Hematopoietic multipotent progenitor cell treated with erythropoietin and hydrocortisone succinate and interleukin-3 and kit ligand, for 15 days (in vitro differentiated cells): Measurements from ENCODE around the gene JPT2.
A peak's percentile ranks its signal among the peaks of the same experiment; 100 is the strongest.
"Not testable (repeated sequence)": the region's sequence is repeated elsewhere in the genome, so short reads cannot be mapped to it uniquely, and the experiment has no call there.

Experiments used
- DNase-seq: peaks from one replicate; pipeline ENCODE4 v3.0.0-alpha.2; 2015; ENCODE audit warnings: low spot score

Gene JPT2

DNA sequence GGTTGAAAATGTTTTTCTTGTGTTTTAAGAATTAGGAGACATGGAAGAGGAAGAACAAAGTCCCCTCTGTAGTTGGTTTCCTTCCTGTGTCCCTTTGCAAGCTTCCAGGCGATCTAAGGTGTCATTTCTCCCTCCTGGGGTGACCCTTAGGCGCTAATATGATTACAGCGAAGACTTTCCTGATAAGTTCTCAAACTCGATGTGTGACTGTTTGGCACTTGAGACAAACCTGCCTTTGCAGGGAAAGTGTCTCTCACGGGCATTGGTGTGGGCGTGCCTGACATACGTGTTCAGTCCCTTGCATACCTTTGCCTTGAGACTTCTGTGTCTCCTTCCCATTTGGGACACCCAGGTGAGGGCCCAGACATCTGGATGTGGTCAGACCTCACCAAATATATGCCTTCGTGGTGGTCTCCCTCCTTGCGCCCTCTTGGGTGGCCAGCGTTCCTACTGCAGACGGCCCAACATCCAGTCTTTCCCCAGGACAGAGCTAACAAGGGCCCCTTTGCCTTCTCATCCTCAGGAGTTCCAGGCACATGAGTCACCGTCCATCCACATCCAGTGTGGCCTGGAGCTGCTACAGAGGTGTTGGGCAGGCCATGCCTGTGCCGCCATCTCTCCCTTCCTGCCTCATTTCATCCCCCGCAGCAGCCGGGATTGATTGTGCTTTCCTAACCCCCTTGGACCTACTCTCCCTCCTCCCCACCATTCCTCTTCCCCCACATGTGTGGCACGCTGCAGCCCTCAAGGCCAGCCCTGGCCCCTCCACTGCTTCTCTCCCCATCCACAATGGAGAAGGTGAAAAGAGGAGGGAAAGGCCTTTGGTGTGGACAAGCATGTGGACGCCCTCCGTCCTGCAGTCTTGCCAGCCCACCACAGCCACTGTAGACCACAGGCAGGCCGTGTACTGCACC lies 3.1 kb upstream of the JPT2 start:
- no peak for DNase-seq

DNA sequence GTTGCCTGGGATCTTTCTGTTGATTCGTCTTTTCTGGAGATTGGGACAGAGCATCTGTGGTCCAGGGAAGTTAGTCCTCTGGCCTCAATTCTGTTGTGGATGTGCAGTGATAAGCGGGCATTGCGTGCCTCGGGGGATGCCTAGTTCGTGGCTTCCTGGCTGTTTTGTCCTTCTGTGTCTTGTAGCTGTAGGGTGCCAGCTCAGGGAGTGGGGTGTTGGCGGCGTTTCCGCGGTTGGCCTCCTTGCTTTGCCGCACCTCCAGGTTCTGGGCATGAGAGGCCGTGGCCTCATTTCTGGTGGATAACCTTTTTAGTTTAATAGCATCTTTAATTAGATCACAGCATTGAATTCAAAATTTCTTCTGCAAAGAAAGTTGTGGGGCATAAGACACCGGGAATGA lies 1.4 kb upstream of the JPT2 start:
- DNase-seq = no peak

DNA sequence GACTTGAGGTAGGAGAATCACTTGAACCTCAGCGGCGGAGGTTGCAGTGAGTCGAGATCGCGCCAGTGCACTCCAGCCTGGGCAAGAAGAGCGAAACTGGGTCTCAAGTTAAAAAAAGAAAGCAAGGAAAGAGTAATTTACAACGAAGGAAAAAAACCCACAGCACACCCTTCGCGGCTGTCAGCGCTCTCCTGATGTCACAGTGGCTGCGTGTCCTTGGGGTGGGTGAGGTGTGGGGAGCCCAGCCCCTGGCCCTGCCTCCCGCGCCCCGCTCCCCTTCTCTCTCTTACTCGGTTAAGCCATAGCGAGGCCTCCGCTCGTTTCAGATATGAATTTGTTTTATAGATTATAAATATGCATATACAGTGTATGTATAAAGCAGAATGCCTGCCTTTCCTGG lies 740 bp upstream of the JPT2 start:
- no peak for DNase-seq

DNA sequence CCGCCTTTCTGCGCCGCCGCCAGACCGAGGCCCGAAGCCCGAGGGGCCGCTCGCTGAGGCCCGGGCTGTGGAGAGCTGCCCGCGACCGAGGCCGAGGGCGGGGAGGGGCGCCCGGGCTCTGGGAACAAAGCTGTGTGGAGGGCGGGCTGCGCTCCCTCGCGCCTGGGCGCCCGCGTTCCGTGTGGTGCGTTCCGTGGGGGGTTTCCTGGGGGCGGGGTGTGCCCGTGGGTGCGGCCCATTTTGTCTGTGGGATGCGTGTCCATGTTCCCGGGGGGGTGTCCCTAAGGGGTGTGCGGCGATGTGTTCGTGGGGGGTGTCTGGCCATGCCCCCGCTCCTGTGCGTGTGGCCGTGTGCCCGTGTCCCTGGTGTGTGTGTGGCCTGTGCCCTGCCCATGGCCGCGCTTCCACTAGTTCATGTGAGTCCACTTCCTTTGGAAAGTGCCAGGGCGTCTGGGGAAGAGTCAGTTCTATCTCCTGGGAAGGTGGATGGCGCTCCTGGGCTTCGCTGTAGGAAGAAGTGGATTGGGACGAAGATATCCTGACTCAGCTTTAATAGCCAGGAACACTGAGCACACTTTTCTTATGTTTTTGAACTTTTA lies 520 bp downstream of the JPT2 start:
- DNase-seq = peak; percentile 12

DNA sequence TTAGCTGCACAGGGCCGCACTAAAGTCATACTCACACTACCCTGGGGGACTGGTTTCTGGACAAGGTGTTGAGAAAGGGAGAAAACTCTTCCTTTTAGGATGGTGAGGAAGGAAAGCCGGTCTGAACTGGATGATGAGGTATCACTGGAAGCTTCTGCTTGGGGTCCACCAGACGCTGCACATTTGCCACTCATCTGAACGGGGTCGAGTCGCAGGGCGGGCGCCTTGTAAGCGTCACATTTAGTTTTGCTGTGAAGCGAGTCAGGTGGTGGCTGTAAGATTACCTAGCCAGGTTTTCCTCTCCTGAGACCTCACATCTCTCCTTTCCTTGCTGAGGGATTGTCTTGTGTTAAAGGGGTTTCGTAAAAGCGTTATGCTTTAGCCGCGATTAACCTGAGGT lies 2.3 kb downstream of the JPT2 start:
- no peak for DNase-seq

DNA sequence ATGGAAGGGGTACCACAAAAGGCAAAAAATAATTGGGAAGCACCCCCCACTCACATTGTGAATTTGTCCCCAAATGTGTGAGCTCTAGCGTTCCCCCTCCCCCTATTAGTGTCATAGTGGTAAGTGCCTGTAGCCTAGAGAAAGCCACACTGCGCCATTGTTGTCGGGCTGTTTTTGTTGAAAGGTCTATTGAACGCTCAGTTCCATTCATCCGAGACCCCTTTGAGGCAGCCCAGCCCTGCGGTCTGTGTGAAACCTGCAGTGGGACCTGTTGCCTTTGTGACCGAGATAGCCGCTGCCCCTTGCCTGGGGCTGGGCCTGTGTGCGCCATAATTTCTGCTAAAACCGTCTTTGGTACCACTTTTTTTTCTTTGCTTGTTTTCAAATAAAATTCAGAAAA lies 3.0 kb downstream of the JPT2 start:
- DNase-seq = no peak

DNA sequence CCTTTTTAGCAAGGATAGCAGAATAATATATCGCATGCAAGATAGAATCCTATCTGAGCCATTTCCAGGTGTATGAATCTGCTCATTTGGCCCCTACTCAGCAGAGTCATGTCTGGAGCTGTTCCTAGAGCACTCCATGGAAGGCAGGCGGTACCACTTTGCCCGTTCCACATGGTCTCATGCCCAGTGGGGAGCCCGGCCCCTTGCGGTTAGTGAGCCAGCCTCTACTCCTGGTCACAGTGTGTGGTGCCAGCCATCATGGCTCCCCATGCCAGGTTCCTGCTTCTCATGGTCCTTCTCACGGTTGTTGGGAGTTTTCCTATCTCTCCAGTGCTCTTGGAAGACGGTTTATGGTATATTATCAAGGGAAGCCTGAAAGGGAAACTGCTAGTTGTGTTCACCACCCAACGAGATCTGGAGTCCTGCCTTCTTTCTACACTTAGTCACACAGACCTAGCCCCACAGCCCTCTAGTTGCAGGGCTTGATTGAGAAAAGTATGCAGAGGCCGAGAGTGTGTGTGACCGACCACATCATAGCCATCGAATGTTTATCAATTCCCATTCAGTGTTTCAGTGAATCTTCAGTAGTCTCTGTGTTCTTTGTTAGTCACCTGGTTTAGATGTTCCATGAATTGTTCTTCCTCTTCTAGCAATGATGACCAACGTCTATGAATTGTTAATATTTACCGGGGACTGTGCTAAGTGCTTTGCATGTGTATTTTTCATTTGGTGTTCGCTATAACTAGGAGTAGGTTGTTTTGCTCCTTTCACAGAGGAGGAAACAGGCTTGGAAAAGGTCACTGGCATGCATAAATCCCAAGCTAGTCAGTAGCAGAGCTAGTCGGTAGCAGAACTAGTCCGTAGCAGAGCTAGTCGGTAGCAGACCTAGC lies 9.6 kb downstream of the JPT2 start:
- DNase-seq = no peak

DNA sequence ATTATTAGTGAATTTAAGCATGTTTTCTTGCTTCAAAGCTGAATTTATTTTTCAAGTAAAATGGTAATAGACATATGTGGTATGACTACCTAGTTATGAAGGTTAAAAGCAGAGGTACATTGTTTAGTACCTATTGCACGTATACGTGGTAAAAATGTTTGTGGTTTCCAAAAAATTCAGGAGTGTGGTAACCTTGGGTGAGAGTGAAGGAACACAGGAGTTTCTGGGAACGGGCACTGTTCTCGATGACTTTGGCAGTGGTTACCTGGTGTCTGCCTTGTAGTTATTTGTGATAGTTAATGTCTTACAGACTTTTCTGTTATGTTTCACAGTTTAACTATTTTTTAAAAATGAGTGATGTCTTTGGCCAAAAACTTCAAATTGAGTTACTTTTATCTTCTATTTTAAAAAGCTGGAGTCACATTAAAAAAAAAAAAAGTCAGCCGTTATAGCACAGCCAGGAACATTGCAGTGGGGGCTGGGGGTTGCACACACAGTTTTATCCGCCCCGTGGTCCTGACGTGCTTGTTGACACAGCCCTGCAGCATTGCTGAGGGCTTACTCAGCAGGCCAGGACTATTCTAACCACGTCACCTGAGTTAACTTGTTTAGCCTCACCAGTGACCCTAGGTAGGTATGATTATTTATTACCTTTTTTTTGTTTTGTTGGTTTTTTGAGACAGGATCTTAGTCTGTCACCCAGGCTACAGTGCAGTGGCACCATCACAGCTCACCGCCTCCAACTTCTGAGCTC lies 10.9 kb downstream of the JPT2 start:
- no peak for DNase-seq

DNA sequence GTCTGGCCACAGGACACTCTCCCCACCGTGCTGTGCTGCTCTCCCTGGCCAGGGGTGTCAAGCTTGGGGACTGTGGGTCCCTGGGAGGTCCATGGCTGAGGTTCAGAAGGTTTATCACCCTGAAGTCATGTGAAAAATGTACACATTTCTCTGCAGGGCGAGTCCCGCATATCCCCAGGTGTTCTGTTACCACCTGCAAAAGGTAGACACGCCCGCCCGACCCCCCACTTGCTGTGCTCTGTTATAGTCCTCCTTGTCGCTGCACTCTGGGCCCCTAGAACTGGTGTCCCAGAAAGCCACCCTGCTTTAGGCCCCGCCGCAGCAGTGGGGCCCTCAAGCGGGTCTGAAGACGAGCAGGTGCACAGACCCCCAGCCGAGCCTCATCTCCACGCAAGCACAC lies 11.8 kb downstream of the JPT2 start:
- no peak for DNase-seq

DNA sequence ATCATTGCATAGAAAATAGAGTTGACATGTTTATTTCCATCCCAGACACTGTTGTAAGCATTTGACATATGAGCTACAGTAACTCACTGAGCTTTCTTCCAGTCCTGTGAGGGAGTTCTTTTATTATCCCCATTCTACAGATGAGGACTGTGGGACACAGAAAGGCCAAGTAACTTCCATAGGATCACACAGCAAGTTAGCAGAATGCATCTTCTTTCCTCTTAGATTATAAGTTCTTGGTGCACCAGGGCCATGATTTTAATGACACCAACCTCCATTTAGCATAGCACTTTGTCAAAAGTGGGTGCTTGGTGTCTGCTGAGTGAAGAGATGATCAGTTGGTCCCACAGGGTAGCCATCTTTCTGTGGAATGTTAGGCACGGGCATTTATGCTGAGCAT lies 12.7 kb downstream of the JPT2 start:
- no peak for DNase-seq

DNA sequence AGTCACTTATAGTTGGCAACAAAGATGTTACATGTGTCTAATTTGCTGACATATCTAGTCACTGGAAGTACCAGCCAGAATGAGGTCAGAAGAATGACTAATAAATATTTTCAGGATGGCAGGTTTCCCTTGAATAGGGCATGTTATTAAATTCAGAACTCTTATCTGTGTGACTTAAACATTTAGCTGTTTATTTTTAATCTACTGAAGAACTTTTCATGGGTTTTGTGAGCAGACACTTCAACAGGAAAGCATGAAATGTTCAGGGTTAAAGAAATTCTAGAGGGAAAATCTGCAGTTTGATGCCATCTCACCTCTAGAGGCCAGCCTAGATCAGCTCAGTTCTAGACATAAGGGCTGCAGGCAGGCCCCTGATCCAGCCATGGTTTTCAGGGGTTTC lies 13.2 kb downstream of the JPT2 start:
- DNase-seq = no peak

DNA sequence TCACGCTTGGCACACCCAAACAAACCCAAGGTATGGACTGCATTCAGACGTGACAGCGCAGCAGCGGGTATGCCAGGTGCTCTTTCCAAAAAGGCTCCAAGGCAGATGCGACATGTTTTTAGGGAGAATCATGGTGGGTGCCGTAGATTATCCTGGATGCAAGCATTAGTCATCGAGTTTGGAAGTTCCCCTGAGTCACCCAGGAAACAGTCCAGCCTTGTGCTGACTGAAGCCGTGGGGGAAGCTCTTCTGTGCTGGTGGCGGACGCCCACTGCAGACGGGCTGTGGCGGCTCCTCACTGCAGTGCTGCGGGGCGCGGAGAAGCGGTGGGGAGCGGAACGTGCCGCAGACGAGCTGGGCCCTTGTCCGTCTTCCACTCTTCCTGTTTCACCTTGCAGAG lies 13.9 kb downstream of the JPT2 start:
- no peak for DNase-seq

DNA sequence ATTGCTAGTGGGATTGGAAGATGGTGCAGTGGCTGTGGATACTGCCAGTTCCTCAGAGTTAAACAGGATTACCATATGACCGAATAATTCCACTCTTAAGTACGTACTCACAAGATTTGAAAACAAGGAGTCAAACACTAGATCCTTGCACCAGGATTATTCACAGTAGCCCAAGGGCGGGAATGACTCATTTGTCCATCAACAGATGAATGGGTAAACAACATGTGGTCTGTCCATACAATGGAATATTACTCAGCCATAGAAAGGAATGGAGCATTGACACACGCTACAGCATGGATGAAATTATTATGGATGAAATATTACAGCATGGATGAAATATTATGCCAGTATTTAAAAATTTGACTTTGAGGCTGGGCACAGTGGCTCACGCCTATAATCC lies 18.8 kb downstream of the JPT2 start:
- no peak for DNase-seq

DNA sequence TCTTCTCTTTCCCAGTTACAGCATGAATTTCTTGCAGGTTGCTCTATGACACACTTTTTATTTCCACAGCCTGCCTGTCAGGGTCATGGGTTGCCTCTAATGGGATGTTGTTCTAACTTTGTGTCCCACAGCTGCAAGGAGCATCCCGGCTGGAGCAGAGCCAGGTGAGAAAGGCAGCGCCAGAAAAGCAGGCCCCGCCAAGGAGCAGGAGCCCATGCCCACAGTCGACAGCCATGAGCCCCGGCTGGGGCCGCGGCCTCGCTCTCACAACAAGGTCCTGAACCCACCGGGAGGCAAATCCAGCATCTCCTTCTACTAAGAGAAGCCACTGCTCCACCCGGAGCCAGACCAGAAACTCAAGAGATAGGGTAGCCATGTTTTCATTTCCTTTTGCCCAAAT lies 20.6 kb downstream of the JPT2 start:
- no peak for DNase-seq

DNA sequence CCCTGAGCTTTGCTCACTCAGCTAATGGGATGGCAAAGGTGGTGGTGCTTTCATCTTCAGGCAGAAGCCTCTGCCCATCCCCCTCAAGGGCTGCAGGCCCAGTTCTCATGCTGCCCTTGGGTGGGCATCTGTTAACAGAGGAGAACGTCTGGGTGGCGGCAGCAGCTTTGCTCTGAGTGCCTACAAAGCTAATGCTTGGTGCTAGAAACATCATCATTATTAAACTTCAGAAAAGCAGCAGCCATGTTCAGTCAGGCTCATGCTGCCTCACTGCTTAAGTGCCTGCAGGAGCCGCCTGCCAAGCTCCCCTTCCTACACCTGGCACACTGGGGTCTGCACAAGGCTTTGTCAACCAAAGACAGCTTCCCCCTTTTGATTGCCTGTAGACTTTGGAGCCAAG lies 22.2 kb downstream of the JPT2 start:
- DNase-seq = no peak

DNA sequence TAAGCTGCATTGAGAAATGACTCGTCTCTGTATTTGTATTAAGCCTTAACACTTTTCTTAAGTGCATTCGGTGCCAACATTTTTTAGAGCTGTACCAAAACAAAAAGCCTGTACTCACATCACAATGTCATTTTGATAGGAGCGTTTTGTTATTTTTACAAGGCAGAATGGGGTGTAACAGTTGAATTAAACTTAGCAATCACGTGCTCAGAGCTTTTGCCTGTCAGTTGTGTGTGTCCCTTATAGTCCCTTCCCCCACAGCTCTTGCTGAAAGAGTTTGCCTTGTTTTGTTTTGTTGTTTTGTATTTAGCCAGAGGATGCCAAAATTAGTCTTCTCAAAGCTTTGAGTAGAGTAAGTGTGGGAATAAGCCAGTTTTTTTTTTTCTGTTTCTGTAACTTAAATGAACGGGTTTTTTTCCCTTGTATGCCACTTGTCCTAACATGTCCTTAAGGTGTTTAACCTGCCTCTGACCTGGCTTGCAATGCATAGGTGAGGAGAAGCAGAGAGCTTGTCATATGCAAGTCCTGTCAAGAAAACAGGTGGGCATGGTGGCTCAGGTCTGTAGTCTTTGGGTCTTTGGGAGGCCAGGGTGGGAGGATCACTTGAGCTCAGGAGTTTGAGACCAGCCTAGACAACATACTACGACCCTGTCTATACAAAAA lies 23.3 kb downstream of the JPT2 start:
- DNase-seq = no peak

DNA sequence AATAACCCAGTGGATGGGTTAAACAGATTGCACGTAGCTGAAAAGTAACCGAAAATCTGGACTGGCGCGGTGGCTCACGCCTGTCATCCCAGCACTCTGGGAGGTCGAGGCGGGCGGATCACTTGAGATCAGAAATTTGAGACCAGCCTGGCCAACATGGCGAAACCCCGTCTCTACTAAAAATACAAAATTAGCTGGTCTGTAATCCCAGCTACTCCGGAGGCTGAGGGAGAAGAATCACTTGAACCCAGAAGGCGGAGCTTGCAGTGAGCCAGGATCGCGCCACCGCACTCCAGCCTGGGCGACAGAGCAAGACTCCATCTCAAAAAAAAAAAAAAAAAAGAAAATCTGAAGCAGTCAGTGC lies 27.2 kb downstream of the JPT2 start:
- not testable (repeated sequence) for DNase-seq

DNA sequence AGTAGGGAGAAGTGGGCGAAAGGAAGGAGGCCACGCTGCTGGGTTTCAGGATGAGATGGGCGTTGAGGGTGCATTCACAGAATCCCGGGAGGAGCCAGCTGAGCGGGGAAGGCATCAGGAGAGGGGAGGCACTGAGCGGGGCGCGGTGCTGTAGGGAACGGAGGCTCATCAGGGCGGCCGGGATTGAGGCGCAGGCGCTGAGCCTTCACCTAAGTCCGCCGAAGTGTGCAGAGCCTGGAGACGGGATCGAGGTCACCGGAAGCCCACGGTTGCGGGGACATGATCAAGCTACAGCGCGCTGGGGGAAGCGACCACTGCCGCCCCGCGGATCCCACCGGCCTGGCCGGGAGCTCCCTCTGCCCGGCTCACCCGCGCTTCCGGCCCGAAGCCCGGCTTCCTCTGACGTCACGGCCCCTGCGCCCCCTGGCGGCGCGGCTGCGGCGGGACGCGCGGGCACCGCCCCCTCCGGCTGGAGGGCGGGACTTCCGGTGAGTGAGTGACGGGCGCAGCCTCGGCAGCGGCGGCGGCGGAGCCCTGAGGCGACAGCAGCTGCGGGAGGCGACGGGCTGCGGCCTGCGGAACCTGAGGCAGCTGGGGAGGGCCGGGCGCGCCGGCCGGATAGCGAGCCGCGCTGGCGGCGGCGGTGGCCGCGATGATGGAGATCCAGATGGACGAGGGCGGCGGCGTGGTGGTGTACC lies 27.8 kb downstream of the JPT2 start, which contains the start of gene MAPK8IP3:
TSS of gene MAPK8IP3 (plus strand) at position 508 of the 698 bp plus-strand sequence. CDS start at position 653, 145 bp downstream.
- peak; percentile 94 for DNase-seq

DNA sequence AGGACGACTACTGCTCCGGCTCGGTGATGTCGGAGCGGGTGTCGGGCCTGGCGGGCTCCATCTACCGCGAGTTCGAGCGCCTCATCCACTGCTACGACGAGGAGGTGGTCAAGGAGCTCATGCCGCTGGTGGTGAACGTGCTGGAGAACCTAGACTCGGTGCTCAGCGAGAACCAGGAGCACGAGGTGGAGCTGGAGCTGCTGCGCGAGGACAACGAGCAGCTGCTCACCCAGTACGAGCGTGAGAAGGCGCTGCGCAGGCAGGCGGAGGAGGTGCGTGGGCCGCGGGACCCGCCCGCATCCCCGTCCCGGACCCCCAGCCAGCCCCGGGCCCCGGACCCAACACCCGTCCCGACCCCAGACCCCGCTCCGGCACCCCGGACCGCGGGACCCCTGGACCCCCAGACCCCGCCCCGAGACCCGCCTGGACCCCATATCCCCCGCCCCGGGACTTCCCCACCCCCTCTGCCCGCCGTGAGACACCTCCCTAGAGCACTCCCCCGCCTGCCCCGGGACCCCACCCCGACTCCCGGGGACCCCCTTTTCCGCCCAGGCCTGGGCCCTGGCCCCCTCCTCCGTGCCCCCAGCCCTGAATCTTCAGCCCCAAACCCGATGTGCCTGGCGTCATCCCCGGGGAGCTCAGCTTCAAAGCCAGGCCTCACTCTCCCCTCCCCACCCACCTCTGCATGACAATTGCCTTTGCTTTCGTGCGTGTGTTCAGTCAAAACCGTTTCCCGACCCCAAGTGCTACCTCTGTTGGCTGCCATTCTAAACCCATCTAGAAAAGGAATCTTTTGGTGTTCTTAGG lies 28.5 kb downstream of the JPT2 start:
- peak; percentile 17 for DNase-seq
